CD8-positive, alpha-beta memory T cell (primary cell): ENCODE results near the gene CCL24. TPM values are rescaled to one million over a fixed set of nuclear protein-coding genes. Genes with fewer than 3 reads are reported as not detected.
"Not testable (repeated sequence)": the region's sequence is repeated elsewhere in the genome, so short reads cannot be mapped to it uniquely, and the experiment has no call there.

Source experiments
- CTCF ChIA-PET: fragments of 350-600 bp; sonication (Branson Sonifier 250); formaldehyde crosslinking; loops from one replicate; lab custom pipeline; 2021; ENCODE audit warnings: antibody characterized with exemption; lab: Charles Lee
- POLR2A ChIA-PET: fragments of 350-600 bp; sonication (Branson Sonifier 250); formaldehyde crosslinking; loops from one replicate; lab custom pipeline; 2021; ENCODE audit warnings: antibody characterized with exemption; lab: Charles Lee
- DNase-seq, 5 donors: peaks; one replicate each; pipeline versions ENCODE4 v3.0.0 to v3.0.0-alpha.2; 2020 to 2022; ENCODE audit warnings: mixed read lengths in 1 of 5
- H3K27ac ChIP-seq: one replicate; pipeline ENCODE4 v1.7.0; 2013; ENCODE audit warnings: low read depth, mild to moderate bottlenecking, low read length, moderate library complexity
- H3K27me3 ChIP-seq: 2 replicates; pipeline ENCODE4 v1.7.0; 2013; ENCODE audit warnings: low read length, mild to moderate bottlenecking; ENCODE audit not compliant: insufficient read depth, poor library complexity, severe bottlenecking
- H3K36me3 ChIP-seq: 2 replicates; pipeline ENCODE4 v1.7.0; 2013; ENCODE audit warnings: mild to moderate bottlenecking, low read length, moderate library complexity; ENCODE audit not compliant: insufficient read depth
- H3K4me1 ChIP-seq: 2 replicates; pipeline ENCODE4 v1.7.0; 2013; ENCODE audit warnings: mild to moderate bottlenecking, low read length, moderate library complexity; ENCODE audit not compliant: insufficient read depth
- H3K4me3 ChIP-seq: 2 replicates; pipeline ENCODE4 v1.7.0; 2013; ENCODE audit warnings: mild to moderate bottlenecking, low read length
- H3K9me3 ChIP-seq: 2 replicates; pipeline ENCODE4 v1.7.0; 2013; ENCODE audit warnings: mild to moderate bottlenecking, low read length
- H3K27ac Mint-ChIP-seq, 8 donors: one replicate each; pipeline ENCODE4 v1.8.0; 2020 to 2021; ENCODE audit warnings: mixed read lengths in 8 of 8, mild to moderate bottlenecking in 6 of 8, inconsistent platforms in 3 of 8, moderate library complexity in 3 of 8
- H3K27me3 Mint-ChIP-seq, 2 donors: one replicate each; pipeline ENCODE4 v1.8.0; 2020 to 2021; ENCODE audit warnings: mixed read lengths in 2 of 2, mild to moderate bottlenecking in 1 of 2, moderate library complexity in 1 of 2
- H3K36me3 Mint-ChIP-seq, 3 donors: one replicate each; pipeline ENCODE4 v1.8.0; 2020 to 2021; ENCODE audit warnings: mixed read lengths in 3 of 3, inconsistent platforms in 1 of 3, mild to moderate bottlenecking in 1 of 3
- H3K4me1 Mint-ChIP-seq, 3 donors: one replicate each; pipeline ENCODE4 v1.8.0; 2020 to 2021; ENCODE audit warnings: mixed read lengths in 3 of 3, inconsistent platforms in 1 of 3, mild to moderate bottlenecking in 1 of 3
- H3K4me3 Mint-ChIP-seq, 7 donors: one replicate each; pipeline ENCODE4 v1.8.0; 2020 to 2021; ENCODE audit warnings: mixed read lengths in 7 of 7, mild to moderate bottlenecking in 6 of 7, moderate library complexity in 4 of 7, inconsistent platforms in 2 of 7
- H3K9me3 Mint-ChIP-seq, 5 donors: one replicate each; pipeline ENCODE4 v1.8.0; 2020 to 2022; ENCODE audit warnings: mixed read lengths in 5 of 5, mild to moderate bottlenecking in 3 of 5, moderate library complexity in 2 of 5, inconsistent platforms in 1 of 5
- polyA plus RNA-seq: library from polyadenylated mRNA; unstranded; fragments of 300-500 nt; fragmentation: Illumina TruSeq; gene quantifications from one replicate; pipeline ENCODE4 v1.2.3, GENCODE V29; 2021
- total RNA-seq, 2 experiments: library from RNA; stranded (reverse); gene quantifications; one replicate each; pipeline ENCODE4 v1.2.3, GENCODE V29; 2021

The CCL24 gene
- total and polyA plus RNA-seq, 3 experiments from 2014 or later = not detected

DNA sequence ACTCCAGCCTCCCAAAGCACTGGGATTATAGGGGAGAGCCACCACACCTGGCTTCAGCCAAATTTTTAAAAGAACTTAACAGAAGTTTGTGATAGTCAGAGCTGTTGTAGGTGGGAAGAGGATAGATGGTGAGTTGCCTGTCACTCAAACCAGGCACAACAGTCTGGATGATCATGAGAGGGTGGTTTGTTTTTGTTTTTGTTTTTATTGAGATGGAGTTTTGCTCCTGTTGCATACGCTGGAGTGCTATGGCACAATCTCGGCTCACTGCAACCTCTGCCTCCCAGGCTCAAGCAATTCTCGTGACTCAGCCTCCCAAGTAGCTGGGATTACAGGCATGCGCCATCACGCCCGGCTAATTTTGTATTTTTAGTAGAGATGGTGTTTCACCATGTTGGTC, 39.6 kb downstream of the CCL24 start:
- H3K27me3 ChIP-seq, H3K27me3 Mint-ChIP-seq, H3K9me3 ChIP-seq, H3K36me3 Mint-ChIP-seq, POLR2A ChIA-PET, H3K36me3 ChIP-seq, DNase-seq, H3K4me3 Mint-ChIP-seq, H3K4me3 ChIP-seq, H3K9me3 Mint-ChIP-seq, H3K27ac ChIP-seq: not testable (repeated sequence)
- CTCF ChIA-PET = interaction anchor here (1.3 kb wide), 1 partner anchor 35 kb away, joined by 3 read pairs; the partner anchor contains the start of gene HIP1
- peaks cover 12% of the 10 kb centered on the region for H3K4me1 ChIP-seq
- peaks cover 12 to 23% (median 18%) of the 10 kb centered on the region in 3 donors for H3K4me1 Mint-ChIP-seq
- H3K27ac Mint-ChIP-seq = peak overlapping the region in 1 of 8 donors; percentile 19

DNA sequence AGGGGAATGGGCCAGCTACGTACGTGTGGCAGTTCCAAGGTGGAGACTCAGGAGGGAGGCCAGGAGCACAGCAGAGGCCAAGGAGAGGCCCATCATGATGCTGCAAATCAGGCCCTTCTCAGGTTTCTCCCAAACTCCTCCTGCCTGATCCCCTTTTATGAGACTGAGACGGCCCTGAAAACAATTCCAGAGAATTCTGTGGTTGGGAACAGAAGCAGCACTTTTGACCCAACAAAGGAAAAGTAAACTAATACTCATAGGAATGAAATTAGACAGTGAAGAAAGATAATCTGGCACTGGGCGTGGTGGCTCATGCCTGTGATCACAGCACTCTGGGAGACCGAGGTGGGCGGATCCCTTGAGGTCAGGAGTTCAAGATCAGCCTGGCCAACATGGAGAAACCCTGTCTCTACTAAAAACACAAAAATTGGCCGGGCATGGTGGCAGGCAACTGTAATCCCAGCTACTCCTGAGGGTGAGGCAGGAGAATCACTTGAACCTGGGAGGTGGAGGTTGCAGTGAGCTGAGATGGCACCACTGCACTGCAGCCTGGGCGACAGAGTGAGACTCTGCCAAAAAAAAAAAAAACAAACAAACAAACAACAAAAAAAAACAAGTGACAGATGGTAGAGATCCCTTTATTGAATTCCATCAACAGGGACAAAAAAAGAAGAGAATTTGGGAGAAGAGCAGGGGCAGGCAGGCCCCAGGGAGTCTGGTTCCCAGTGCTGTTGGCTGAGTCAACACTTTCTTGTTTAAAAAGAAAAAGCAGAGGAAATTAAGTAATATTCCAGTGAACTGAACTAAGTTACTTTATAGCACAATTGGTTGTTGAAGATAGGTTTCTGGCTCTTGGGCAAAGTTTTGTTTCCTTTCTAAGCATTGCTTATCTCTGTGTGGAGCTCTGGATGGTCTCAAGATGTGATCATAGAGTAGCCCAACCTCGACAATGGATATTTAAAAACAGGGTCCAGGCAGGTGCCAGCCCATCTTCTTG, 41.2 kb downstream of the CCL24 start, which contains the start of gene CCL26:
Gene CCL26, minus strand, starts transcription at position 131 of the 997 bp plus-strand sequence. Its CDS starts 35 bp downstream, at position 96.
- no peaks in the 10 kb centered on the region for H3K36me3 ChIP-seq
- Mint-ChIP-seq H3K9me3 (peaks cover 0 to 5% (median 2%) of the 10 kb centered on the region in 5 donors), H3K4me1 (peaks cover 11 to 20% (median 18%) of the 10 kb centered on the region in 3 donors), H3K27me3 (peaks cover 0 to 4% of the 10 kb centered on the region in 2 donors), H3K36me3 (no peaks in the 10 kb centered on the region), H3K4me3 (no peak within 1 kb of the TSS), H3K27ac (no peak within 1 kb of the TSS)
- no peak within 1 kb of the TSS for H3K4me3 ChIP-seq
- no peak within 1 kb of the TSS for H3K27ac ChIP-seq
- POLR2A ChIA-PET = no interaction called here
- CTCF ChIA-PET = no interaction called here
- DNase-seq = no peak
- H3K4me1 ChIP-seq = peaks cover 12% of the 10 kb centered on the region
- H3K9me3 ChIP-seq = no peaks in the 10 kb centered on the region
- H3K27me3 ChIP-seq = no peaks in the 10 kb centered on the region

DNA sequence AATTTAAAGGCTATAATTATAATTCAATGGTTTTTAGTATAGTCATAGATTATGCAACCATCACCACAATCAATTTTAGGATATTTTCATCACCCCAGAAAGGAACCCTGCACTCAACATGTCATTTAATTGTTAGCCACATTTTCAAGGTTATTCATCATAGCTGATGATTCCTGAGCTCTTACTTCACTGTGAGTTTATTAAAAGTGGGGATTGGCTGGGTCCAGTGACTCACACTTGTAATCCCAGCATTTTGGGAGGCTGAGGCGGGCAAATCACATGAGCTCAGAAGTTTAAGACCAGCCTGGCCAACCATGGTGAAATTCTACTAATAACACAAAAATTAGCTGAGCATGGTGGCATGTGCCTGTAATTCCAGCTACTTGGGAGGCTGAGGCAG, 42.4 kb downstream of the CCL24 start:
- Mint-ChIP-seq H3K27ac (no peak overlapping the region), H3K9me3 (peaks cover 0 to under 1% (median 0%) of the 10 kb centered on the region in 5 donors), H3K4me3 (no peak overlapping the region), H3K4me1 (peaks cover 6 to 8% (median 7%) of the 10 kb centered on the region in 3 donors), H3K27me3 (no peaks in the 10 kb centered on the region), H3K36me3 (no peaks in the 10 kb centered on the region)
- H3K4me3 ChIP-seq = no peak overlapping the region
- no peak overlapping the region for H3K27ac ChIP-seq
- H3K27me3 ChIP-seq = no peaks in the 10 kb centered on the region
- DNase-seq = no peak
- H3K4me1 ChIP-seq = peaks cover 4% of the 10 kb centered on the region
- CTCF ChIA-PET = interaction anchor here (0.9 kb wide), 1 partner anchor 9 kb away, joined by 3 read pairs; no protein-coding TSS in a partner anchor
- POLR2A ChIA-PET = no interaction called here
- no peaks in the 10 kb centered on the region for H3K36me3 ChIP-seq
- H3K9me3 ChIP-seq = no peaks in the 10 kb centered on the region

DNA sequence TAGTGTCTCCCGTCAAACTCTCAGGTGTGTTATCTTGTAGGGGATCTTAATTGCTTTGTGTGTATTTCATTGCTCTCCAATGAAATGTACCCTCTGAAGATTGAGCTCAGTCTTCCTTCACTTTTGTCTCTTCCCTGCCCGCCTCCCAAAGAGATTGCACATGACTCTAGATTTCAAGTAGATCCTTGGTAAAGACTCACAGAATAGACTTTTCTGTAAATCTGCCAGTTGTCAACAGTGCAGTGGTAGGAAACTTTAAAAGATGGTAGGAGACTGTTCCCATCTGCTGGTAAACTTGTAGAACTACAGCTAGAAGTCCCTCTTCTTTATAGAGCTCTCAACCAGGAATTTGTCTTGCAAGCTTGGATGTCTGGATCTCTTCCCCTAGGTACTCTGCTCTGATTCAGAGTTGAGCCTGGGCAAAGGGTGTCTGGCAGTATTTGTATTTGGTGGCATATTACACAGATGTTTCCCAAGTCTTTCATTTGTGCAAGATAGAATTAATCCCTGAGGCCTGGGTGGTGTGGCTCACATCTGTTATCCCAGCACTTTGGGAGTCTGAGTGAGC, 51.2 kb downstream of the CCL24 start:
- Mint-ChIP-seq H3K4me3 (no peak overlapping the region), H3K9me3 (no peaks in the 10 kb centered on the region), H3K27me3 (no peaks in the 10 kb centered on the region), H3K27ac (peak overlapping the region in 2 of 8 donors; percentile 6 to 24), H3K4me1 (peaks cover 4 to 5% (median 5%) of the 10 kb centered on the region in 3 donors), H3K36me3 (no peaks in the 10 kb centered on the region)
- peak in 2 of 5 donors; percentile 37 to 53 for DNase-seq
- H3K36me3 ChIP-seq = no peaks in the 10 kb centered on the region
- H3K27ac ChIP-seq = no peak overlapping the region
- no peaks in the 10 kb centered on the region for H3K4me1 ChIP-seq
- ChIA-PET POLR2A (no interaction called here), CTCF (interaction anchor here (0.6 to 1.6 kb wide), 14 partner anchors 9 to 729 kb away, joined by 3 to 9 read pairs (median 4); partner anchors contain the start of gene HIP1)
- no peaks in the 10 kb centered on the region for H3K9me3 ChIP-seq
- no peak overlapping the region for H3K4me3 ChIP-seq
- H3K27me3 ChIP-seq = no peaks in the 10 kb centered on the region

DNA sequence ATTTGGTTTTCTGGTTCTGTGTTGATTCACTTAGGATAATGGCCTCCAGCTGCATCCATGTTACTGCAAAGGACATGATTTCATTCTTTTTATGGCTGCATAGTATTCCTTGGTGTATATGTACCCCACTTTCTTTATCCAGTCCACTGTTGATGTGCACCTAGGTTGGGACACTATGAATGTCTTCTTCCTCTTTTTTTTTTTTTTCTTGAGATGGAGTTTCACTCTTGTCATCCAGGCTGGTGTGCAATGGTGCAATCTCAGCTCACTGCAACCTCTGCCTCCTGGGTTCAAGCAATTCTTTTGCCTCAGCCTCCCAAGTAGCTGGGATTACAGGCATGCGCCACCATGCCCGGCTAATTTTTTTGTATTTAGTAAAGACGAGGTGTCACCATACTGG, 51.8 kb downstream of the CCL24 start:
- H3K27me3 ChIP-seq, DNase-seq, H3K4me3 ChIP-seq, H3K27ac ChIP-seq, H3K36me3 ChIP-seq, H3K9me3 Mint-ChIP-seq, H3K27ac Mint-ChIP-seq, H3K4me3 Mint-ChIP-seq, H3K4me1 ChIP-seq, POLR2A ChIA-PET, H3K36me3 Mint-ChIP-seq, H3K4me1 Mint-ChIP-seq, H3K9me3 ChIP-seq, H3K27me3 Mint-ChIP-seq: not testable (repeated sequence)
- CTCF ChIA-PET = interaction anchor here (0.7 to 1.6 kb wide), 10 partner anchors 10 to 728 kb away, joined by 3 to 9 read pairs (median 4); partner anchors contain the start of gene HIP1

Other genes with a start within 250 kb of the CCL24 start
- 1 to 10 TPM; 6.7 to 7.4 TPM for gene HIP1, start 74.9 kb downstream of the CCL24 start, total RNA-seq
- gene HIP1, start 74.9 kb downstream of the CCL24 start, polyA plus RNA-seq = 6.1 TPM
- gene CCL26, start 41.6 kb downstream of the CCL24 start, total RNA-seq = not detected
- not detected for gene CCL26, start 41.6 kb downstream of the CCL24 start, polyA plus RNA-seq
- gene RHBDD2, start 65.2 kb upstream of the CCL24 start, total RNA-seq = 10 to 100 TPM; 39.8 to 44.6 TPM
- gene RHBDD2, start 65.2 kb upstream of the CCL24 start, polyA plus RNA-seq = 108 TPM
- gene POR, start 101.3 kb upstream of the CCL24 start, total RNA-seq = 10 to 100 TPM; 40.7 to 41.6 TPM
- 61.4 TPM for gene POR, start 101.3 kb upstream of the CCL24 start, polyA plus RNA-seq
- gene TMEM120A, start 180.8 kb upstream of the CCL24 start, total RNA-seq = 10 to 100 TPM; 30.6 to 41.5 TPM
- gene TMEM120A, start 180.8 kb upstream of the CCL24 start, polyA plus RNA-seq = 30.0 TPM
- gene STYXL1, start 234.2 kb upstream of the CCL24 start, total RNA-seq = 10 to 100 TPM; 40.2 to 40.7 TPM
- gene STYXL1, start 234.2 kb upstream of the CCL24 start, polyA plus RNA-seq = 60.9 TPM
- gene MDH2, start 234.3 kb upstream of the CCL24 start, total RNA-seq = 100 to 1,000 TPM; 272 to 282 TPM
- 171 TPM for gene MDH2, start 234.3 kb upstream of the CCL24 start, polyA plus RNA-seq